ENCODE measurements around the gene CACNA1C.

CACNA1C gene

DNA sequence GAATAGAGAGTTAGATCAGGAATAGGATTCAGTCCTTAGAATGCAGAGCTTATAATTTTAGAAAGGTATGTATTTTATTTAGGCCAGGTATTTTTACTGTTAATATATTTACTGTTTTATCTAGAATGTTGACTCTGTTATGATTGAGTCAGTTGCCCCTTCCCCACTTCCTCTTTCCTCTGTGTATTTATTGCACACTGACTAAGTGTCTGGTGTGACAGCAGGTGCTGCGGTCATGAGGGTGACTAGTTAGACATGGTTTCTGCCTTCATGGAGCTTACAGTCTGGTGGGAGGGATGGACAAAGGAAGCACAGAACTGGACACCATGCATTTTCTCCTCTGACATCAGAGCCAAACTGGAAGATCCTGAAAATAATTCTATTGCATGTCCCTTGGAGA lies 159.8 kb downstream of the CACNA1C start:
- no peak for DNase-seq

DNA sequence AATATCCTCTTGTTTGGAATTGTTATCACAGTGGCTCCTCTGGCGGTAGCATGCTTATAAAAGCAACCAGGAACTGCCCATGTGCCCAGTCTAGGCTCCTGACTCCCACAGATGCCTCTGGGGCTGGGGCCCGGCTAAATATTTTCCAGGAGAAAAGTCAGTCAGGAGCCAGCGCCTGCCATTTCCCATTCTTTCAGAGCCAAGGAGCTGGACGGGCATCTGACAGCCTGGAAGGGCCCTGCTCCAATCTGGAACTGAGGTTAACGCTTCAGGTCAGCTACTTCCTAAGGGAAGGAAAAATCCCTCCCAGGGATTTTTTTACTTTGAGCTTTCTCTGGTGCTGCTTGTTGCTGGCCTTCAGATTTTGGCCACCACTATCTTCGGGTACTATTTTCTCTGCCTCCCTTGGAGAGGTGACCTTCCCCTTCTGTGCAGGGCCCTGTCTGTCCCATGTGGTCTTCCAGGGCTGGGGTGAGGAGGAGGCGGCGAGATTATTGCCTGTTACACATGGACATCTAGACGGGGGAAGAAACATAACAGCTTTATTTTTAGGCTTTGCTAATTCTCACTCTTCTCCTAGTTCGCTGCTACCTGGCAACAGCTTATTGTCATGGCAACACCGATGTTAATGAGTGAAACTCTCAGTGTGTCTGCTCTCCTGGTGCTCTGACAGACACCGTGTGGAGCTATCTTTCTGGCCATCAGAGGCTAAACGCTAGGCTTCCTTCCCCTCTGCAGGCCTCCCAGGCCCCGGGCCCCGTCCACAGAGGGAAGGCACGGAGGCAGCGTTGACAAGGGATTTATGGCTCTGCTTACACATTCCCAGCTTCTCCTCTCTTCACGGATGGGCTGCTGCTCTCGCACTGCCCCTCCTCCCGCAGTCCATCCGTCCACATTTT lies 160.4 kb downstream of the CACNA1C start:
- no peak for DNase-seq

DNA sequence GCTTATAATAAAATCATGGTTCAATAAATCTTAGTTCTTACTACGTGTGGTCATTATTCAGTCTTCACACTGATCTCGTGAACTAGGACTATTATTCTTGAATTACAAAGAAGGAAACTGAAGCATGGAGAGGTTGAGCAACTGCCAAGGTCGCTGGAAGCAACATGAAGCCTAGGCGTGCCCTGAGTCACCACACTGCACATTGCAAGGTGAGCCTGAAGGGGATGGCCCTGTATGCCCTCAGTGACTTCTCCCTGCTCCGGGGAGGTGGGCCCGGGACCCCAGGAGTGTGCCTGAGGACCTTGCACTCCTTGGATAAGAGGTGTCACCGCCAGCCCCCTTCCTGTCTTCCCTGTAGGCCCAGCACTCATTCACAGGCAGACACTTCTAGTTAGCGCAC lies 161.6 kb downstream of the CACNA1C start:
- DNase-seq: no peak

DNA sequence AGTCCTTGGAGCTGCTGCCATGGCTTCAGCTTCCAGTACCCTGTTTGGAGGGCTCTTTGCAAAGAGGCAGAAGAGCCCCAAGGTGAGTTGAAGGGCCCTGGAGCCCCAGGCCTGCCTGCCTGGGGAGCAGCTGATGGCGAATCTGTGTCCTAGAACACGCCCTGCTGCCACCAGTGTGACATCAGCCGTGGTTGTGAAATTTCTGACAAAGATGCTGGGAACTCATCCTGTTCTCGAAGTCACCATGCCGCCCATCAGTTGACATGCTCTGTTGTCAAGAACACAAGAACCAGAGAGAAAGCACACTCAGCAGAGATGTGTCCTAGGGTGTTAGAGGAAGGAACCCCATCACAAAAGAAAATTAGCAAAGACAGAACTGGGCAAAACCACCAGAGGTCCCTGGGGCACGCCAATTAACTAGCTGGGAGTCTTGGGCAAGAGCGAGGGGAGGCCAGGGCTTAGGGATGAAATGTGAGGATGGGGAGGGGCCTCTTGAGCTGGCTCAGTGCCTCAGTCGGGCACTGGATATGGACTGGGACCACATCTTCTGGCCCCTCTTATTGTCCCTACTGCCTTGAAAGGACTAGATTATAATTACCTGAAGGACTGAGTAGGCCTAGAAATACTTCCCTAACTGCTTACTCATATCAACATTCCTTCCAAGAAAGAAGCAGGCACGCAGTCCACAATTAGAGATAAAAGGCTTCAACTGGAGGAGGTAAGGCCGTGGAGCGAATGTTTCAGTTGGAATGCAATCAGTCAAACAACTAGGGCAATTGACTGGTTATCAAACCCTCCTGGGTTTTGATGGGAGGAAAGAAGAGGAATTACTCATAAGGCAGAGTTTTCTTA lies 163.1 kb downstream of the CACNA1C start:
- DNase-seq: no peak

DNA sequence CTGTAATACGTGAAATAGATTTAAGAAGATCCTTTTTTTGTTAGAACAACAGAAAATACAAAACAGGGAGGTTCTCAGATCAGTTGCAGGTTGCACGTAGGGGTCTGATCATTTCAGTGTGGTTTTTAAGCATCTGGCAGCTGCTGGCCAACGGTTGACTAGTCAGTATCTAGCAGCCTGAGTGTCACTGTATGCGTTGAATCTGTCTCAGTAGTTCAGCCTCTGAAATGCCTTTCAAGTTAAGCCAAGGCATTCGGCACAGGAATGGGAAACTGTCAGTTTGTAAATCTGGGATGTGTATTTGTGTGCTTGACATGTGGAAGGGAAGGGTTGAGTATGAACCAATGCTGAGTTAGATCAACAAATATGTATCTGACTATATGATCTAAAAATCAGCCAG lies 165.9 kb downstream of the CACNA1C start:
- DNase-seq: no peak

DNA sequence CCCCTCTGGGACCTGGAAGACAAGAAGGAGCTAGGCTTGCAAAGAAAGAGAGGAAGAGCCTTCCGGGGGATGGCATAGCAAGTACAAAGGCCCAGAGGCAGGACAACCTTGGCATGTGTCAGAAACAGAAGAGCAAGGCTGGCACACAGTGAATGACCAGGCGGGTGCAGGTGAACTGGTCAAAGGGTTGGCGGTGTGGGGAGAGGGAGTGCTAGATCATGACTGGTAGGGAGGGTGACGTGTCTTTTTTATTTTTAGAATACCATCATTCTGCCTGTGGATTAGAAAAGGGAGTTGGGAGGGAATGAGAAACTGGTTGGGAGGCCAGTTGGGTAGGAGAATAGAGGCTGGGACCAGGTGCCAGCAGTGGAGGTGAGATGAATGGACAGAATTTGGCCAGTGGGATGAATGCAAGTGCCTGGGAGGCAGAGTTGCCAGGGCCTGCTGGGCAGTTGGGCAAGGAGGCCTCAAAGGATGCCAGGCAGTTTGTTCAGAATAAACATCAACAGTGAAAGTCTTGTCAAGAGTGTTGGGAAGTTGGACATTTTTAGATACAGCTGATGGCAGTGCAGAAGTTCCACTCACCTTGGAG lies 168.3 kb downstream of the CACNA1C start:
- DNase-seq: no peak

DNA sequence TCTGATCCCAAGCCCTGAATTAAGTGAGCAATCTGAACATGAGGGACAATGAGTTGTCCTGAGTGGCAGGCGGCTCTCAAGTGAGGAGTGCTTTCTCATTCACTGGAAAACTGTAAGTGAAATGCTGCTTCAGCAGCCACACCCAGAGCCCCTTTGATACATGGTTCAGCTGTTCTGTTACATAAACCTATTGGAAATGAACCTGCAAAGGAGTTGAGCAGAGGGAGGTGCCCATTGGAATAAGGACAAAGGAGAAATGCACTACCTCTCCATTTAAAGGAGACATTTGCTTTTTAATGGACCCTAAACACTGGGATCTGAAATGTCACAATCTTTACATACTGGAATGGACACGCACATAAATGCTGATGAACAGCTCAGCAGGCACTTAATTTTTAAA lies 169.9 kb downstream of the CACNA1C start:
- DNase-seq: no peak

DNA sequence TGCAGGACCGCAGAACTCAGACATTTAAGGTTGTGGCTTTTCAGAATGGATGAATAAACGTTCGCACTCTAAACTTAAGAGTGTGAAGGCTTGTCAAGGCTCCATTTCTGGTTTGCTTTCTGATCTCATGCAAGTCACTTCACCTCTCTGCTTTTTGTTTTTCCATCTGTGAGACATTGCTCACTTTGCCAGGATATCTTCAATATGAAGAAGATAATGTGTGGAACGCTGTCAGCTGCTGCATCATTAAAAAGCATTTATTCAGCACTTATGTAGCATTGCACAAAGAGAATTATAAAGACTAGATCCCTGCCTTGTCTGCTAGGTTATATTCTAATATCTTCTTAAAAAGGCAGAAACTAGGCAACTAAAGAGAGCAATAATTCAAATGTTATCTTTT lies 172.2 kb downstream of the CACNA1C start:
- no peak for DNase-seq

DNA sequence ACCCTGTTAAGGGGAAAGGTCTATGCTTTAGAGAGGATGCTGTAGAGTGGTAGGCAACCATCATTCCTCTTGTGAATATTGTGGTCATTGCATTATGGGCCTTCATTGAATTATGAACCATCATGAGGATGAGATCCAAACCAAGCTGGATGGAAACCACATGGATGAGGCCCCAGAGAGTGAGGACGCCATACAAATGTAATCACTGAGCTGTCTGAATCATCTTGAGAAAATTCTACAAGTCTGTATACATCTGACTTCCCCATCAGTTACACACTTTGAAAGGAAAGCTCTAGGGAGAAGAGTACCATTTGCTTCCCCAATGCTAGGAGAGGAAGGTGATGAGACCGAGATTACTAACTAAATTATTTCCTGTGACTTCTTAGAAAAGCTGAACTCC lies 172.9 kb downstream of the CACNA1C start:
- DNase-seq: no peak

DNA sequence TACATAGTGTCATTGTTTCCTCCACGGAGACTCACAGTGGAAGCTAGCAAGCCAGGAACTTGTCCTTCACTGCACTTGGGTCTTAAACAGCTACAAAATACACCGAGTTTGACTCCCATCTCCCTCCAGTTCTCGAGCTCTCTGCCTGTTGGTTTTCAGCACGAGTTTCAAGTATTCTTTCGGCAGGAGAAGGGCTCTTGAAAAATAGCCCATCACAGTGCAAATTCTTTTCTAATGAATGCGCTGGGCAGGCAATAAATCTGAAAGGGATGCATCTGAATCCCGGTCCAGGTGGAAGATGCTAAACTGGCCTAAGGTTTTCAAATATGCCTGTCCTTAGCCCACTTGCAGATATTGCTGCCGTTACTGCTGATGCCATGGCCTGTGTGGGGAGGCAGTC lies 173.9 kb downstream of the CACNA1C start:
- no peak for DNase-seq

DNA sequence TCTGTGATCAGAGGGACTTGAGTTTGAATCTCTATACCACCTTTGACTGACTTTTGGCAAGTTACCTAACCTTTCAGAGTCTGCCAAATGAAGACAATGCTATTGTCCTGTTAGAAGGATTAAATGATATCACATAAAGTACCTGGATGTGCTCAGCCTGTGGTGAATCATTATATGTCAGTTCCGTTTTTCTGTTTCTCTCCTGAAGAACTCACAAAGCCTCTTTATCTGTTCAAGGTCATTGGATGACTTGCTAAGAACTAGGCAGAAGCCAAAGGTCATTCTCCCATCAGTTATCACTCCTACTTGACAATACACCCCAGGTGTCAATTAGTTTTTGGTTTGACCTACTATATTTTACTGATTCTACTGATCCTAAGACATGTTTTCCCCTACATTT lies 174.6 kb downstream of the CACNA1C start:
- no peak for DNase-seq

DNA sequence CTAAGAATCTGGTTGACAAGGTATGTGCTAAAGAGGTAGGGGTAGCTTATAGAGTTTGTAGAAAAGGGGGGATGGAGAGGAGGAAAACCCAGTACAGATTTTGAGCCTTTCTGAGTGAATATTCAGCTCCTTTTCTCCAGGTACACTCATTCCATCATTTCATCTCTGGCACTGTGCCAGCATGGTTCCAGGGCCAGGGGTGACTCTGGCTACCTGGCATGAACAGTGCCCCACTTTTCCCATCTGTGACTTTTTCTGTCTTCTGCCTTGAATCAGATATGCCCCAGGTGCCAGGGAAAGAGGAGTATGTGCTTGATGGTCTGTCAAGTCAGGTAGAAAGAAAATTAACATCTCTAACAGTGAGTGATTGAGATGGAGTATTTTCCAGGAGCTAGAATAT lies 175.7 kb downstream of the CACNA1C start:
- no peak for DNase-seq

DNA sequence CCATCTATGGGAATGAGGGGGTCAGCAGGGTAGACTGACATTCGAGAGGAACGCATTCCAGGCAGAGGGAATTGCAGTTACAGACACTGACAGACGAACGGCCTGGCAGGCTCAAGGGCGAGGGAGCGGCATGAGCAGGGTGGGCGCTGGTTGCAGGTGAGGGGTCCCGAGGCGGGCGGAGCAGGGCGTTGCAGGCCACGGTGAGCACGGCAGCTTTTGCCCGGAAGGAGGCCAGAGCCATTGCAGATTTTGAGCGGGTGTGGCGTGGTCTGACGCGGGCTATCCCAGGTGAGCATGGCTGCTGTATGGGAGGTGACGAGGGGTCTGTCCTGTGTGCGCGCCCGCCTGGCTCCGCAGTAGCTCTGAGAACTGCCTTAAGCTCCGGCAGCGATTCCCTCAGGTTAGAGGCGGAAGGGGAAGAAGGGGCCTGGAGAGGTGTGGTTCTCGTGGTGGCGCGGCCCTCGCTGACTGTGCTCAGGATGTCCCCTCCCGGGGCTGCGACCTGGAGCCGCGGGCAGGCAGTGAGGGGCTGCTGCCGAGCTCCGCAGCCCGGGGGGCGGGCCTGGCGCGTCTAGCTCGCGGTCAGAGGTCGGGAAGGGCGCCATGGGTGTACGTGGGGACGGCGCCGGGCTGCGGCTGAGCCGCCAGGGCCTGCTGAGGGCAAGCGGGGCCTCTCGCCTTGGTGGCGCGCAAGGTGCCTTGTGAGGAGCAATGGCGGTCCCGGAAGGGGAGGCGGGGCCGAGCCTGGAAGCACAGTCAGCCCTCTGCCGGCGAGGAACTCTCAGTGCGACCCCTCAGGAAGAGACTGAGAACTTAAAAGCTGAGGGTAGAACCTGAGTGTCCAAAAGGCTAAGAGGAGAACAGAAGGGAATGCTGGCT lies 177.1 kb downstream of the CACNA1C start:
- no peak for DNase-seq

DNA sequence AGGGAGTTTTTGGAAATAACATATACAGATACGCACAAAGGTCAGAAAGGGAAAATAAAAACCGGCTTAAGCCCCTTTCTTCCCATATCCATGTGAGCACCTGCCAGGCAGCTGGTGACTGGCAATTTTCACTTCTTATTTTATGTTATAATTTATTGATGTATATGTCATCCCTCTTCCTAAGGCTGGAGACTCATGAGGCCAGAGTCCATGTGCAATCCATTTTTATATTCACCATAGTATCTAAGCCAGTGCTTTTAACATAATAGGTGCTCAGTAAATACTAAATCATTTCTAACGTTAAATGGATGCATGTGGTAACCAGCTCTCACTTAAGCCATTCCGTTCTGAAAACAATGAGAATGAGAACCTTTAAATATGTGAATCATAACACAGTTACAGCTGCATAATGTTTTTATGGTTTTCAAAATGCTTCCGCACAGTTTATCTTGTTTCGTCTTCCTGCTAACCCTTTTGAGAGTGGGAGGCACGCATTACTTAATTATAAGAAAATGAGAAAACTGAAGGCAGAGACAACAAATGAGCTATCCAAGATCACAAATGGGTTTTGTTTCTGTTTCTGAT lies 178.3 kb downstream of the CACNA1C start:
- DNase-seq: no peak

DNA sequence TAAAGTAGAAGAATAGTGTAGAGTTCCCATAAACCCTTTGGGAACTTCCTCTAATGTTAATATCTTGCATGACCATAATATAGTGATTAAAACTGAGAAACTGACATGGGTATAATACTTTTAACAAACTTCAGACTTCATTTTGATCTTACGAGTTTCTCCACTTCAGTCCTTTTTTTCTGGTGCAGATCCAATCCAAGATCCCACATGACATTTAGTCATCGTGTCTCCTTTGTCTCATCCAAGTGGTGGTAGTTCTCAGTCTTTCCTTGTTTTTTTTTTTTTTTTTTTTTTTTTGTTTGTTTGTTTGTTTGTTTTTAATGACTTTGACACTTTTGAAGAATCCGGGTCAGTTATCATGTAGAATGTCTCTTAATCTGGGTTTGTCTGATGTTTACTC lies 179.2 kb downstream of the CACNA1C start:
- no peak for DNase-seq

DNA sequence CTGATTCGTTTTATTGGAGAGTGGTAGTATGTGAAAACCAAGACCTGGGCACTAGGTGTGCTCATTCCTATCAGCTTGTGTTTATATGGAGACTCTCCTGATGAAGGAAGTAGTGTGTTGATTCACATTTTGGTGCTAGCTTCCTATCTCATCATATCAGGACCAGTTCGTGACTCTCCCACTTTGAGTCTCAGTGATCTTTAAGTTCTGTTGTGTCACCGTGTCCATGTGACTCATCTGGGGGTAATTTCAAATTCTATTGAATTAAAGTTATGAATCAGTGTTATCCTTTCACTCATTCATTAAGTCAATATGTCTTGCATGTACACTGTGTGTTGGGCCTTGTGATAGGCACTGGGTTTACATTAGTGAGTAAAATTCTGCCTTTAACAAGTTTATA lies 180.2 kb downstream of the CACNA1C start:
- no peak for DNase-seq

DNA sequence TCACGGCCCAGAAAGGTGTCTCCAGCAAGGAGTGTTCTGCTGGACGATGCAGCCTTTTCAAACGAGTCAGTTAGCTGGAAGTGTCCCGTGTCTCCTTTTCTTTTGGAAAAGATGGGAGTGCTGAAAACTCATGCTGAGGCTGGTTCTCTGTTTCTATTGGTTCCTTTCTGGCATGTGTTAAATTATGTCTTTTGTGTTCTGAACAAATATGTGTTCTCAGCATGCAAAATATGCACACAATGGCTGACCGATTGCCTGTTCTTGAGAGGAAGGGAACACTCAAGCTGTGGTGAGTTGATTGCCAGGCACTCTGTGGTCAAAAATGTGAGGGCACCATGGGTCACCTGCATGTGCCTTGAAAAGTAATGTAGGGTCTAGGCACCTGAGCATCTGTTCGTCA lies 181.3 kb downstream of the CACNA1C start:
- no peak for DNase-seq

DNA sequence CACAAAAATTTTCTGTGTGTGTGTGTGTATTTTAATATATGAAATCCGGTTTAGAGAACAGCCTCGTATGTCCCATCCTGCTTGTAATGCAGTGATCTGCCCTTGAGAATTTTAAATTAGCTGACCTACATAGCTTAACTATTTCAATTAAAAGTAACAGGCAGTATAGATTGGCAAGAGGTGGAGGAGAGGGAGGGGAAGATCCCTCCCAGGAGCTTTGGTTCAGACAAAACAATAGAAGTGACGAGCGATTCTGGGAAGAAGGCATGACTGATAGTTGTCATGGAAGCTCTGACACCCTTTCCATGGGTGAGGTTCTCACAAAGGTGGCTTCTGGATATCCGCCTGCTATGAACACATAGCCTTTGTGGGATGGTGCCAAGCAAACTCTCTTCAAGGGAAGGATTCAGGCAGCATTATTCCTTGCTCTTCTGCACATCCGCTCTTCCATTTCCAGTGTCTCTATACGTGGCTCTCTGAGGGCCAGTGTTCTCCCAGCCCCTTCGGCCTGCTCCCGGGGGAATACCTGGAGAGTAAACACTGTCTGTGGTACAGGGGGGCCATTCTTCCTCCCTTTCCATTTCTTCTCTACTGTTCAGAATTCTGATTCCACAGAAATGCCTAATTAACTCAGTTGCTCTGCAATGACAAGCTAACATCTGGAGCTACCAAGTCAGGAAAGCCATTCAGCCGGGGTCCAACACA lies 182.0 kb downstream of the CACNA1C start:
- DNase-seq: no peak

DNA sequence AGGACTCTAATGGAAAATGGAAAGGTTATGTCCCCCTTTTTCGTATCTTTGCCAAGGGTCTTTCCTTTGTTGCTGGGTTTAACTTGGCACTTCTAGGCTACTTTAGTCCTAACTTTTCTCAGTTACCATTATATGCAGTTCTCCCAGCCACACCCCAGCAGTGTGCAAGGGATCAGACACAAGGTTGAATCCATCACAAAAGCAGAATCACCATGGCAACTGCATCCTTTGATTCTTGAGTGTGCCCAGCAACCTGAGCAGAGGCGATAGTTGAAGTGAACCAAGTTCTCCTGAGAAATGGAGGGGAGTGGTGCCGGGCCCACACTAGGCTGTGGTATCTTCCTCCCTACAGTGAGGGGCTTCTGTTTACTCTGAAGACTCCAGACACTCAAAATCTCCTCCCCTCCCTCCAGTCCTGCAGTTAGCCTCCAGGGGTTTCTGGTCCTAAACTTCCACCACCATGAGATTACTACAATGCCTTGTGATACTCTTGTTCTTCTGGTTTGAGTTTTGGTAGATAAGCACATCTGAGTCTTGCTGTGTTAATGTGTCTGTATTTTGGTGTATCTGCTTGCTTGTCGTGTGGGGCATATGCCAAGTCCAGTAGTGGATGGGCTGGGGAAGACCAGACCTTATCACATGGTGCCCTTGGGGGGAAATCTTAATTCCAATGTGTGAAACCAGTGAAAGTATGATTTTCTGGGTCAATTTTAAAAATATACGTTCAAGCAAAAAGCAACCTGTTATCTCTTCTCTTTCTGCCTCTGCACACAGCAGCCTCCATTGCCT lies 183.9 kb downstream of the CACNA1C start:
- no peak for DNase-seq

DNA sequence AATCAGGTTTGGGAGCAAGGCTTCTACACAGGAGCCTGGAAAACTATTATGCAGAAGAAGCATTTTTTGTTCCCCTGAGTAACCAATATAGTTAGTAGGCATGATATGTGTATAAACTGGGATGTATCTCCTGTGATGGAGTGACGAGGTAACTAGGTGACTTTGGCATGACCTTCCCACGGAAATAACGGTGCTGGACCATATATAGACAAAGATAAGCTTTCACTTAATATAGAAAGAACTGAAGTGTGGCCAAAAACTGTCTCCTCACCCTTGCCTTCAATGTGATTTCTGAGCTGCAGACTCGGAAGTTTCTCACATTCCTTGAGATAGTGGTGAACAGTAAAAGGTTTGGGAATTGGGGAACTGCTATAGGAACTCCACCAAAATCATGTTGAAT lies 185.3 kb downstream of the CACNA1C start:
- DNase-seq: no peak

DNA sequence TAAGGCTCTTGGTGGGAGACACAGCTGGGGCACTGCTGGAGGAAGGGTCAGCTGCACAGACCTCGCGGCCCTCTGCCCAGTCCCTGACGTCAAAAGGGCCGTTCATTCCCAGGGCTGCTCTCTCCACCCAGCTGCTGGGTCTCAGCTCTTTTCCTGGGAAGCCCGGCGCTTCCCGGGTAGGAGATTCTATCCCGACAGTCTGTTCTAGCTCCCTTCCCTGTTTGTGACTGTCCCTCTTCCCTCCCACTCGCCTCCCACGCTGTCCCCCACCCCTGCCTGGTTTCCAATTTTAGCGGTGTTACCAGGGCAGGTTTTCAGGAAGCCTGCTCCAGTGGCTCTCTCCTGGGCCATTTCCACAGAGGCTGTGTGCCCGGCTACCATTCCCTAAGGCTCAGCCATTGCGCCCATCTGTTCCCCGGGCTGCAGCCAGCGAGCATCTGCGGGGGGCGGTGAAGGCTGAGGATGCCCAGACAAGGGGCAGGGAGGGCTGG lies 186.6 kb downstream of the CACNA1C start:
- no peak for DNase-seq

Data from stimulated activated CD8-positive, alpha-beta memory T cell treated with anti-CD3 and anti-CD28 coated beads, Interleukin-4, amount 100 ng/mL, for 48 hours (primary cell).